Activated CD8-positive, alpha-beta memory T cell treated with anti-CD3 and anti-CD28 coated beads for 24 hours (primary cell): ENCODE data around the gene TMEM213.

Experiments used
- DNase-seq: peaks from one replicate; pipeline ENCODE4 v3.0.0-alpha.2; 2020

The TMEM213 gene

DNA sequence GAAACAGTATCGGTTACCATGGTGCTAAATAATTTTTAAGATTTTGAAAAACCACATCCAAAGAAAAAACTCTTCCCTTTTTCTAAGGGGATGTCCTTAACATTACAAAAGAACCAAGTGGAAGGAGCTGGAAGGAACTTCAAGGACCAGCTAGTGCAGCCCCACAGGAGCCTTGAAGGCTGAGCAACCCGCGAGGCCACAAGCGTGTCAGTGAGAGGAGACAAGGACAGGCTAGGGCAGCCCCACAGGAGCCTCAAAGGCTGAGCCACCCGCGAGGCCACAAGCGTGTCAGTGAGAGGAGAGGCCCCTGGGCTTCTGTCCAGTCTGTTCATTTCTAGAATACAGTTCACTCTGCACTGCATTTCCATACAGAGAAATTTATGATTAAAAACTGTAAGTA is 80.3 kb downstream of the TMEM213 start:
- DNase-seq: peak; percentile 28

DNA sequence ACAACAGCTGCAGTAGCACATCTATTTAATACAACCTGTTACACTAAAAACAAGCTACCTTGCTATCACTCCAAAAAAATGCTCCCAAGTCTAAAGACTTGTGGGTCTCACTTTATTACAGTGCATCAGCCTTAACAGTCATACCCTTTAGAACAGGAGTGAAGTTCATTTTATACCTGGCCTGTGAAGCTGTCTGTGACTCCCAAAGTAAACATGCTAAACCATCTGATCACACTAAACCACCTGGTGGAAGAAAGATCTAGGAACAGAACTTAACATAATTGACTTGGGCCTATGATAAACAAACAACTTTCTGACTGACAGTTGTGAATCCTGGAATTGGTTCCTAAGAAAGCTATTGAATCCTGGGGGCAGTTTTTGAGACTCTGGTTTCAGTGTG is 81.1 kb downstream of the TMEM213 start:
- DNase-seq: no peak

DNA sequence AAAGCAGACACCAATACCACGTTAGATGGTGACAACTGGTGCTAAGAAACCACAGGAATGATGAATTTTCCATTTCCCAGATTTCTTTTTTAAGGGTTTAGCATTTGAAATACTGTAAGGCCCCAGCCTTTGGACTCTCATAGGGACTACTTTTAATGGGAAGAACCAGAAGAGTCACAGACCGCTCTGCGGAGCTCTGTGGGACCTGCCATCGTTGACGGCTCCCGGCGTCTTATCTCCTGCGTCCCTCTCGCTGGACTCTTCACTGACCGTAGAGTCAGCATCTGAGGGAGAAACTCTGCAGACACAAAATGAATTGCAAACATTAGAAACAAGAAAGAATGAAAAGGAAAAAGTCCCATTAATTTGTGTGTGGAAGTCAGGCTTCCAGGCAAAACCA is 81.6 kb downstream of the TMEM213 start:
- DNase-seq: no peak

DNA sequence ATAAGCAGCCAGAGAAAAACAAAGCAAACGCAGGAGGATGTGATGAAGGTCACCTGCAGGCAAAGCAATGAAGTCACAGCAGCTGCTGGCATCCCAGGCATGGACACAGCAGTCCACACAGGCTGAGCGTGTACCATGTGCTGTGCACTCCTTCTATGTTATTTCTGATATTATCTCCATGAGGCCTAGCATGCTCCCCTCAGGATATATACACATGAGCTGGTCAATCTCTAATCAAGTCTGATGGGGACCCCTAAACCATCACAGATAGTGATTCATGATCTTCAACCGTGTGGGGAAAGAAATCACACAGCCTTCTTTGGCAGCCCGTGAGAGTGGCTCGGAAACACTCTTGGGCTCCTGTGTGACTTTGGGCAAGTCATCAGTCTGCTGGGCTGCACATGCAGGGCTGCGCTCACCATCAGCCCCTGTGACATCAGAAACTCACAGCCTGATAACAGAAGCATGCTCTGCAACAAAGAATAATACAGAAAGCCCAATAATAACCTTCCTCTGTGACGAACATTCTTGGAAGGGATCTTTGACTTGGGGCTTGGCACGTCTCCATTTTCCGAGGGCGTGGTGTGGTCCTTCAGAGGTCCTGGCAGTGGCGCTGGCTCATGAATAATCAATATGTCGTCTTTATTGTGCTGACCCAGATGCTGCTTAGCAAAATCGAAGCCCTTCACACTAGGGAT is 83.2 kb downstream of the TMEM213 start:
- no peak for DNase-seq

DNA sequence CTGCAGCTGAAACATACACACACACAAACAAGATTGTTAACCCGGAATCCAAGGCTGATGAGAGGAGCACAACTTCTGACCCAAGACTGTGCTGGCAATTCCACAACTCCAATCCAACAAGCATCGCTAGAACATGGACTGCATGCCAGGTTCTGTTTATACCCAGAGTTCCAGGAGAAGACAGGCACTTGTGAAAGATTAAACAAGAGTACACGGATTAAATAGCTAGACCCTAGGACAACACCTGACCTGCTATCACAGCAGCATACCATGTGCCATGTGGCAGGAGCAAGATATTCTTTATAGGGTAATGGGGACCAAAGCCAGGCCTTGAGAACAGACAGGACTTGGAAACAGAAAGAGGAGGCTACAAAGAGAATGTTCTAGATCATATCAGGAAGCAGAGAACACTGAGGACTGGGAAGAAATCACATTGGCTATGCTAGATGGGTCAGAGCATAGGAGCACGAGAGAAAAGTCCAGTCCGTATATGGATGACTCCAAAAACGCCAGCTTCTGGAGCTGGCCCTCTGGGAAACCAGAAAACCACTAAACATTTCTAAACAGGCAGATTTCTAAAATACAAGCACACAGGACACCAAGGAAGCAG is 83.9 kb downstream of the TMEM213 start:
- DNase-seq: no peak

GRCh38 chr7:138882249-138882648 is 84.5 kb downstream of the TMEM213 start:
- no peak for DNase-seq

- no peak for DNase-seq
Observed at GRCh38 chr7:138885383-138886147, 87.8 kb downstream of the TMEM213 start.

- peak; percentile 61 for DNase-seq
Observed at GRCh38 chr7:138886501-138886917, 88.7 kb downstream of the TMEM213 start.

- no peak for DNase-seq
Observed at GRCh38 chr7:138887085-138887710, 89.4 kb downstream of the TMEM213 start.
